ENCODE measurements around the gene APH1B.

APH1B gene

DNA sequence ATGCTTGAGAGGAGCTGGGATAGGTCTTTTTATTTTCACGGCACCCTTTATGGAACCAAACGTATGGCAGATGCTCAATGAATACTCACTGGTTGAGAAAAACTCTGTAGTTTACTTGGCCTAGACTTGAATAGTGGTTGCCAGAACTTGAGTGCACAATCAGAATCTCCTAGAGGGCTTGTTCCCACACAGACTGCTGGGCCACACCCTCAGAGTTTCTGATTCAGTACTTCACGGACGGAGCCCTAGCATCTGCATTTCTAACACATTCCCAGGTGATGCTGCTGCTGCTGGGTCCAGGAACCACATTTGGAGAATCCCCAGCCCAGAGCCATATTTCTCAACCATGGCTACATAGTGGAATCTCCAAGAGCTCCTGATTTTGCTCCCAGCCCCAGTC lies 79.7 kb downstream of the APH1B start:
- H3K9me3 ChIP-seq (ENCODE audit: control insufficient read depth in 1 of 2, low read length in 2 of 2), result no peaks in the 10 kb centered on the region
- peaks cover 13 to 20% of the 10 kb centered on the region in 2 donors for H3K4me1 ChIP-seq (ENCODE audit: control insufficient read depth in 1 of 2, insufficient read depth in 2 of 2, low read length in 2 of 2)
- no peak overlapping the region for H3K9ac ChIP-seq (ENCODE audit: low read depth in 1 of 2, low read length in 2 of 2)
- H3K27me3 ChIP-seq (ENCODE audit: control insufficient read depth in 1 of 2, insufficient read depth in 2 of 2, low read length in 2 of 2), result no peaks in the 10 kb centered on the region
- no peaks in the 10 kb centered on the region for H3K36me3 ChIP-seq (ENCODE audit: control insufficient read depth in 1 of 2, insufficient read depth in 2 of 2, low read length in 2 of 2)
- no peak overlapping the region for H3K4me3 ChIP-seq (ENCODE audit: low read depth in 1 of 2, low read length in 2 of 2)
- no peak overlapping the region for H3K27ac ChIP-seq (ENCODE audit: low read depth, low read length)

DNA sequence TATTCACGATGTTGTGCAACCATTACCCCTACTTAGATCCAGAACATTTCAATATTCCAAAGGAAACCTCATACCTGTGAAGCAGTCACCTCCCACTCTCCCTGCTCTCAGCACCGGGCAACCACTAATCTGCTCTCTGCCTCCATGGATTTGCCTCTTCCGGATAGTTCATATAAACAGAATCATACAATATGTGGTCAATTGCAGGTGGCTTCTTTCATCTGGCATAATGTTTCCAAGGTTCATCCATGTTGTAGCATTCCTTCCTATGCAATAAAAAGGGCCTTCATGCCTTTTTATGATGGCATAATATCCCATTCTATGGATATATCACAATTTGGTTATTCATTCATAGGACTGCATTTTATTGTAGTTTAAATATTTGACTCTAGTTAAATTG lies 80.3 kb downstream of the APH1B start:
- H3K27me3 ChIP-seq (ENCODE audit: control insufficient read depth in 1 of 2, insufficient read depth in 2 of 2, low read length in 2 of 2), result no peaks in the 10 kb centered on the region
- H3K36me3 ChIP-seq (ENCODE audit: control insufficient read depth in 1 of 2, insufficient read depth in 2 of 2, low read length in 2 of 2), result no peaks in the 10 kb centered on the region
- no peak overlapping the region for H3K27ac ChIP-seq (ENCODE audit: low read depth, low read length)
- H3K4me3 ChIP-seq (ENCODE audit: low read depth in 1 of 2, low read length in 2 of 2), result no peak overlapping the region
- no peaks in the 10 kb centered on the region for H3K9me3 ChIP-seq (ENCODE audit: control insufficient read depth in 1 of 2, low read length in 2 of 2)
- H3K4me1 ChIP-seq (ENCODE audit: control insufficient read depth in 1 of 2, insufficient read depth in 2 of 2, low read length in 2 of 2), result peaks cover 13 to 20% of the 10 kb centered on the region in 2 donors
- H3K9ac ChIP-seq (ENCODE audit: low read depth in 1 of 2, low read length in 2 of 2), result no peak overlapping the region

DNA sequence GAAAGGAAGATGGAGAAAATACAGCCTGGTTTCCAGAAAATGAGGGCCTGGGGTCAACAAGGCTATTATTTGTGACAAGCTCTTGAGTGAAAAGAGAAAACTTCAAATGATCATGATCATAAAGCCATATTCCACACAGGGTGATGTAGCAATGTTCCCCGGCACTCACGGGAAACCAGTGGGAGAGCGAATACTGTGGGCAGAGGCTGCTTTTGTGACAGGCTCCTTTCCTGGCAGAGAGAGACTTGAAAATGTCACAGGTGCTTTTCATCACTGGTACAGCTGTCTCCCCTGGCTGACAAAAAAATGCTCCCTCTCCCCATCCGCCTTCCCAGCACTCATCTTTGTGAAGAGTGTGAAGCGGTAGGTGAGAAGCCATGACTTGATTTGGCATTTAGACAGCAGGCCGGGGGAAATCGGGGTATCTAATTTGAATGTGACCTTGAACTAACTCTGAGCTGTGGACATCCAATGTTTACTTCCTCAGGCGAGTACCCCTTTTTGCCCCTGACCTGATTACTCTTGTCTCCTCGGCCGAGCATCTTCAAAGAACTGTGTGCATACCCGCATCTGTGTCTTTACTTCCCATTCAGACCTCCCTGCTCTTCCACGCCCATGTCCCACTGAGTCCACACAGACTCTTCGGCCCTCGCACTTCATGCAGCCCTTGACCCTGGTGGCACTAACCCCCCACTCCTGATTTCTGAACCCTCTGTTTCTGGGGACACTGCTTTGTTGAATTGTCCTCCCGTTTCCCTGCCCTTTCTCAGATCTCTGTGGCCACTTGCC lies 81.0 kb downstream of the APH1B start:
- Histone ChIP-seq H3K36me3 (ENCODE audit: control insufficient read depth in 1 of 2, insufficient read depth in 2 of 2, low read length in 2 of 2) (no peaks in the 10 kb centered on the region), H3K4me1 (ENCODE audit: control insufficient read depth in 1 of 2, insufficient read depth in 2 of 2, low read length in 2 of 2) (peaks cover 13 to 19% of the 10 kb centered on the region in 2 donors)

More for the DNA sequence above, 81.0 kb downstream of the APH1B start:
- H3K27ac ChIP-seq (ENCODE audit: low read depth, low read length), result no peak overlapping the region
- H3K27me3 ChIP-seq (ENCODE audit: control insufficient read depth in 1 of 2, insufficient read depth in 2 of 2, low read length in 2 of 2), result no peaks in the 10 kb centered on the region
- H3K9ac ChIP-seq (ENCODE audit: low read depth in 1 of 2, low read length in 2 of 2), result no peak overlapping the region
- H3K9me3 ChIP-seq (ENCODE audit: control insufficient read depth in 1 of 2, low read length in 2 of 2), result no peaks in the 10 kb centered on the region
- H3K4me3 ChIP-seq (ENCODE audit: low read depth in 1 of 2, low read length in 2 of 2), result no peak overlapping the region
